SJCRH30 (cell line): Measurements from ENCODE around the gene PDCD2L. TPM values are rescaled to one million over a fixed set of nuclear protein-coding genes. Genes with fewer than 3 reads are reported as not detected.
A peak's percentile ranks its signal among the peaks of the same experiment; 100 is the strongest.
"Not testable (repeated sequence)": the region's sequence is repeated elsewhere in the genome, so short reads cannot be mapped to it uniquely, and the experiment has no call there.

Source experiments
- DNase-seq, 2 experiments: peaks; one replicate each; pipeline ENCODE4 v3.0.0-alpha.2; 2015 to 2020
- H3K27ac ChIP-seq: fragments of 250-450 bp; sonication (Bioruptor Pico); 2 replicates; pipeline ENCODE4 v1.5.1; 2020; ENCODE audit warnings: mild to moderate bottlenecking, moderate library complexity
- H3K27me3 ChIP-seq: fragments of 250-450 bp; sonication (Bioruptor Pico); 2 replicates; pipeline ENCODE4 v1.5.1; 2020; ENCODE audit warnings: mild to moderate bottlenecking, moderate library complexity
- H3K36me3 ChIP-seq: fragments of 250-450 bp; sonication (Bioruptor Pico); 2 replicates; pipeline ENCODE4 v1.5.1; 2020; ENCODE audit warnings: mild to moderate bottlenecking, moderate library complexity
- H3K4me1 ChIP-seq: fragments of 250-450 bp; sonication (Bioruptor Pico); 2 replicates; pipeline ENCODE4 v1.5.1; 2020; ENCODE audit warnings: mild to moderate bottlenecking, moderate library complexity
- H3K4me3 ChIP-seq: fragments of 250-450 bp; sonication (Bioruptor Pico); 2 replicates; pipeline ENCODE4 v1.5.1; 2020; ENCODE audit warnings: mild to moderate bottlenecking, moderate library complexity
- H3K9me3 ChIP-seq: fragments of 250-450 bp; sonication (Bioruptor Pico); replicated peaks from 2 replicates; pipeline ENCODE4 v1.5.1; 2020; ENCODE audit warnings: mild to moderate bottlenecking, moderate library complexity
- total RNA-seq: library from RNA; depleted of rRNA; stranded (reverse); fragments of >200 nt; shearing (Covaris generic); gene quantifications from 2 replicates; pipeline ENCODE4 v1.2.3, GENCODE V29; 2014

Gene PDCD2L
- total RNA-seq, 1 experiment from 2014 or later = 15.7 TPM

GRCh38 chr19:34388745-34389144, 15.5 kb upstream of the PDCD2L start:
- H3K4me3 ChIP-seq, DNase-seq, H3K27ac ChIP-seq, H3K9me3 ChIP-seq, H3K27me3 ChIP-seq: not testable (repeated sequence)
- H3K4me1 ChIP-seq = peaks cover 13% of the 10 kb centered on the region
- H3K36me3 ChIP-seq = peaks cover 71% of the 10 kb centered on the region

GRCh38 chr19:34391813-34392212, 12.4 kb upstream of the PDCD2L start:
- H3K9me3 ChIP-seq = no peaks in the 10 kb centered on the region
- DNase-seq = no peak
- H3K4me1 ChIP-seq = peaks cover 20% of the 10 kb centered on the region
- no peak overlapping the region for H3K4me3 ChIP-seq
- H3K27me3 ChIP-seq = no peaks in the 10 kb centered on the region
- H3K27ac ChIP-seq = no peak overlapping the region
- H3K36me3 ChIP-seq = peaks cover 76% of the 10 kb centered on the region

GRCh38 chr19:34393031-34393430, 11.2 kb upstream of the PDCD2L start:
- Histone ChIP-seq H3K27ac (peak overlapping the region; percentile 49), H3K4me1 (peaks cover 20% of the 10 kb centered on the region), H3K36me3 (peaks cover 76% of the 10 kb centered on the region), H3K4me3 (no peak overlapping the region; the same call in 1 of the 2 replicates), H3K27me3 (no peaks in the 10 kb centered on the region), H3K9me3 (no peaks in the 10 kb centered on the region)
- DNase-seq = peak in 1 of 2 experiments; percentile 32

GRCh38 chr19:34393629-34394028, 10.6 kb upstream of the PDCD2L start:
- H3K36me3 ChIP-seq = peaks cover 76% of the 10 kb centered on the region
- H3K27me3 ChIP-seq = no peaks in the 10 kb centered on the region
- no peaks in the 10 kb centered on the region for H3K9me3 ChIP-seq
- peak overlapping the region; percentile 49 for H3K27ac ChIP-seq
- no peak overlapping the region for H3K4me3 ChIP-seq
- peak; percentile 99 to 100 for DNase-seq
- H3K4me1 ChIP-seq = peaks cover 20% of the 10 kb centered on the region

- Histone ChIP-seq H3K9me3 (no peaks in the 10 kb centered on the region), H3K4me3 (no peak overlapping the region), H3K27ac (no peak overlapping the region), H3K27me3 (no peaks in the 10 kb centered on the region), H3K36me3 (peaks cover 64% of the 10 kb centered on the region), H3K4me1 (peaks cover 13% of the 10 kb centered on the region)
- no peak for DNase-seq
These were observed 6.3 kb upstream of the PDCD2L start for GRCh38 chr19:34397853-34398252.

- Histone ChIP-seq H3K4me3 (no peak overlapping the region), H3K27ac (no peak overlapping the region), H3K4me1 (no peaks in the 10 kb centered on the region), H3K36me3 (peaks cover 54% of the 10 kb centered on the region), H3K27me3 (no peaks in the 10 kb centered on the region), H3K9me3 (no peaks in the 10 kb centered on the region)
- DNase-seq = no peak
These were observed 4.3 kb upstream of the PDCD2L start for GRCh38 chr19:34399886-34400285.

GRCh38 chr19:34400844-34401243, 3.4 kb upstream of the PDCD2L start:
- not testable (repeated sequence) for H3K27me3 ChIP-seq, H3K4me1 ChIP-seq, H3K9me3 ChIP-seq, H3K27ac ChIP-seq, DNase-seq, H3K4me3 ChIP-seq
- H3K36me3 ChIP-seq = peaks cover 47% of the 10 kb centered on the region

GRCh38 chr19:34402074-34402600, 2.1 kb upstream of the PDCD2L start:
- H3K27ac ChIP-seq = no peak overlapping the region
- DNase-seq = peak in 1 of 2 experiments; percentile 39
- H3K36me3 ChIP-seq = peaks cover 34% of the 10 kb centered on the region
- H3K4me3 ChIP-seq = no peak overlapping the region
- no peaks in the 10 kb centered on the region for H3K27me3 ChIP-seq
- no peaks in the 10 kb centered on the region for H3K9me3 ChIP-seq
- no peaks in the 10 kb centered on the region for H3K4me1 ChIP-seq

GRCh38 chr19:34403784-34404108, 453 bp upstream of the PDCD2L start:
- no peak for DNase-seq
- H3K4me3 ChIP-seq = peak overlapping the region; percentile 91
- H3K27me3 ChIP-seq = no peaks in the 10 kb centered on the region
- H3K9me3 ChIP-seq = no peaks in the 10 kb centered on the region
- H3K4me1 ChIP-seq = no peaks in the 10 kb centered on the region
- peak overlapping the region; percentile 20; the same call in 1 of the 2 replicates for H3K27ac ChIP-seq
- H3K36me3 ChIP-seq = peaks cover 20% of the 10 kb centered on the region

- DNase-seq = no peak
- Histone ChIP-seq H3K27ac (no peak overlapping the region), H3K4me3 (no peak overlapping the region), H3K4me1 (no peaks in the 10 kb centered on the region), H3K9me3 (no peaks in the 10 kb centered on the region), H3K27me3 (no peaks in the 10 kb centered on the region), H3K36me3 (peaks cover 17% of the 10 kb centered on the region)
These were observed 1.9 kb downstream of the PDCD2L start for GRCh38 chr19:34405892-34406660.

- no peaks in the 10 kb centered on the region for H3K27me3 ChIP-seq
- DNase-seq = no peak
- peaks cover 17% of the 10 kb centered on the region for H3K36me3 ChIP-seq
- H3K4me3 ChIP-seq = no peak overlapping the region
- no peaks in the 10 kb centered on the region for H3K4me1 ChIP-seq
- no peak overlapping the region for H3K27ac ChIP-seq
- H3K9me3 ChIP-seq = no peaks in the 10 kb centered on the region
These were observed 4.2 kb downstream of the PDCD2L start for GRCh38 chr19:34408411-34408810.

GRCh38 chr19:34409189-34410164, 5.3 kb downstream of the PDCD2L start:
- no peaks in the 10 kb centered on the region for H3K4me1 ChIP-seq
- peaks cover 26% of the 10 kb centered on the region for H3K36me3 ChIP-seq
- H3K9me3 ChIP-seq = no peaks in the 10 kb centered on the region
- DNase-seq = no peak
- no peak overlapping the region for H3K4me3 ChIP-seq
- no peak overlapping the region for H3K27ac ChIP-seq
- no peaks in the 10 kb centered on the region for H3K27me3 ChIP-seq

GRCh38 chr19:34411216-34411615, 7.0 kb downstream of the PDCD2L start:
- H3K27ac ChIP-seq = no peak overlapping the region
- H3K36me3 ChIP-seq = peaks cover 43% of the 10 kb centered on the region
- no peaks in the 10 kb centered on the region for H3K27me3 ChIP-seq
- H3K4me3 ChIP-seq = no peak overlapping the region
- H3K4me1 ChIP-seq = no peaks in the 10 kb centered on the region
- DNase-seq = no peak
- no peaks in the 10 kb centered on the region for H3K9me3 ChIP-seq

GRCh38 chr19:34416021-34416545, 11.9 kb downstream of the PDCD2L start:
- H3K4me1 ChIP-seq = no peaks in the 10 kb centered on the region
- no peak overlapping the region for H3K27ac ChIP-seq
- H3K27me3 ChIP-seq = no peaks in the 10 kb centered on the region
- no peak for DNase-seq
- H3K36me3 ChIP-seq = peaks cover 43% of the 10 kb centered on the region
- no peak overlapping the region for H3K4me3 ChIP-seq
- H3K9me3 ChIP-seq = 0 out of 2 replicates have a peak, but pooled peaks cover 3% of the 10 kb centered on the region

GRCh38 chr19:34418300-34418699, 14.1 kb downstream of the PDCD2L start:
- H3K27me3 ChIP-seq = no peaks in the 10 kb centered on the region
- 0 out of 2 replicates have a peak, but pooled peaks cover 3% of the 10 kb centered on the region for H3K9me3 ChIP-seq
- no peak overlapping the region for H3K27ac ChIP-seq
- no peaks in the 10 kb centered on the region for H3K4me1 ChIP-seq
- no peak overlapping the region for H3K4me3 ChIP-seq
- no peak for DNase-seq
- peaks cover 40% of the 10 kb centered on the region for H3K36me3 ChIP-seq
